ENCODE data around the gene DGKD. TPM values are rescaled to one million over a fixed set of nuclear protein-coding genes. Genes with fewer than 3 reads are reported as not detected.

Gene DGKD
- total RNA-seq, 1 experiment from 2014 or later, result 52.0 TPM

- intact Hi-C loops (cut with micrococcal nuclease), result no loop called here
- DNase-seq (ENCODE audit: low read depth, low spot score), result no peak
- BruUV-seq (replicated peaks), result no TSS peak
- H3K9me2 ChIP-seq (ENCODE audit: insufficient read depth), result no peaks in the 10 kb centered on the region
- ChIA-PET RAD21 (ENCODE audit: low non-redundant PET in 1 of 2, low total read pairs in 2 of 2, uncharacterized antibody in 2 of 2, unreplicated experiment in 2 of 2) (no interaction called here), POLR2A (no interaction called here), CTCF (no interaction called here)
- no peak overlapping the region for H3K4me3 ChIP-seq (replicated peaks in 1 of 2; ENCODE audit: low read depth in 1 of 2, low read length in 2 of 2)
- no peaks in the 10 kb centered on the region for H4K20me1 ChIP-seq (ENCODE audit: insufficient read depth)
- H3K9ac ChIP-seq (ENCODE audit: low read length), result no peak overlapping the region
- no peak for ATAC-seq
- TF ChIP-seq MAX (IDR thresholded peaks at IDR 0.05) (no peak), JUND (IDR thresholded peaks at IDR 0.05) (no peak), EZH2 (IDR thresholded peaks at IDR 0.05) (no peak), YY1 (IDR thresholded peaks at IDR 0.05; ENCODE audit: extremely low read depth, insufficient replicate concordance, low read depth, low read length) (no peak), FOSL1 (IDR thresholded peaks at IDR 0.05; ENCODE audit: low read depth) (no peak), CEBPB (IDR thresholded peaks at IDR 0.05; ENCODE audit: low read depth) (no peak)
- H3K36me3 ChIP-seq (ENCODE audit: control insufficient read depth in 1 of 2, insufficient read depth in 2 of 2, low read length in 2 of 2), result peaks cover 4 to 14% of the 10 kb centered on the region in 2 experiments
- no peaks in the 10 kb centered on the region for H3K9me3 ChIP-seq (ENCODE audit: control insufficient read depth in 1 of 2, insufficient read depth in 1 of 2, low read depth in 1 of 2, low read length in 2 of 2)
- no peak overlapping the region for H3K4me2 ChIP-seq (ENCODE audit: low read length)
- no peaks in the 10 kb centered on the region for H3K79me2 ChIP-seq (ENCODE audit: insufficient read depth, low read length)
- H3K27ac ChIP-seq (ENCODE audit: low read depth, low read length), result no peak overlapping the region
- no peaks in the 10 kb centered on the region for H3K4me1 ChIP-seq (ENCODE audit: control insufficient read depth in 1 of 2, insufficient read depth in 2 of 2, low read length in 2 of 2)
- H2AFZ ChIP-seq (ENCODE audit: low read depth, low read length, poor library complexity, severe bottlenecking), result no peak overlapping the region
- no peaks in the 10 kb centered on the region for H3K27me3 ChIP-seq (ENCODE audit: insufficient read depth, low read length)
These were observed 116.5 kb downstream of the DGKD start for GRCh38 chr2:233470839-233471238.

GRCh38 chr2:233471291-233472035 lies 117.2 kb downstream of the DGKD start:
- Histone ChIP-seq H3K36me3 (ENCODE audit: control insufficient read depth in 1 of 2, insufficient read depth in 2 of 2, low read length in 2 of 2) (peaks cover 4 to 14% of the 10 kb centered on the region in 2 experiments; a peak in 3 of 4 replicates), H3K4me1 (ENCODE audit: control insufficient read depth in 1 of 2, insufficient read depth in 2 of 2, low read length in 2 of 2) (no peaks in the 10 kb centered on the region), H3K4me3 (replicated peaks in 1 of 2; ENCODE audit: low read depth in 1 of 2, low read length in 2 of 2) (no peak overlapping the region), H4K20me1 (ENCODE audit: insufficient read depth) (no peaks in the 10 kb centered on the region), H3K9me3 (ENCODE audit: control insufficient read depth in 1 of 2, insufficient read depth in 1 of 2, low read depth in 1 of 2, low read length in 2 of 2) (no peaks in the 10 kb centered on the region), H3K27me3 (ENCODE audit: insufficient read depth, low read length) (no peaks in the 10 kb centered on the region), H3K9me2 (ENCODE audit: insufficient read depth) (no peaks in the 10 kb centered on the region), H3K9ac (ENCODE audit: low read length) (no peak overlapping the region), H3K4me2 (ENCODE audit: low read length) (no peak overlapping the region), H3K27ac (ENCODE audit: low read depth, low read length) (no peak overlapping the region), H2AFZ (ENCODE audit: low read depth, low read length, poor library complexity, severe bottlenecking) (no peak overlapping the region), H3K79me2 (ENCODE audit: insufficient read depth, low read length) (no peaks in the 10 kb centered on the region)
- ChIA-PET POLR2A (no interaction called here), RAD21 (ENCODE audit: low non-redundant PET in 1 of 2, low total read pairs in 2 of 2, uncharacterized antibody in 2 of 2, unreplicated experiment in 2 of 2) (no interaction called here), CTCF (no interaction called here)
- intact Hi-C loops (cut with micrococcal nuclease), result no loop called here
- BruUV-seq (replicated peaks), result no TSS peak
- TF ChIP-seq RAD21 (IDR thresholded peaks at IDR 0.05; ENCODE audit: low read depth) (no peak), EZH2 (IDR thresholded peaks at IDR 0.05) (no peak), CEBPB (IDR thresholded peaks at IDR 0.05; ENCODE audit: low read depth) (no peak), POLR2AphosphoS5 (IDR thresholded peaks at IDR 0.05; ENCODE audit: low read depth, low read length) (no peak), CTCF (IDR thresholded peaks at IDR 0.05 in 2 of 3, conservative IDR thresholded peaks at IDR 0.05 in 1 of 3; ENCODE audit: borderline replicate concordance in 1 of 3, insufficient read depth in 1 of 3, low read depth in 2 of 3, low read length in 2 of 3) (no peak), EZH2phosphoT487 (IDR thresholded peaks at IDR 0.05; ENCODE audit: borderline replicate concordance) (no peak), ZFX (IDR thresholded peaks at IDR 0.05) (no peak), SIN3A (IDR thresholded peaks at IDR 0.05; ENCODE audit: low read depth) (no peak), POLR2A (IDR thresholded peaks at IDR 0.05; ENCODE audit: borderline replicate concordance, extremely low read depth, insufficient read depth, insufficient read length) (no peak), ELF1 (IDR thresholded peaks at IDR 0.05; ENCODE audit: borderline replicate concordance, low read depth) (no peak), SP1 (IDR thresholded peaks at IDR 0.05; ENCODE audit: low read depth) (no peak), CBX3 (IDR thresholded peaks at IDR 0.05; ENCODE audit: low read depth) (no peak), EGR1 (IDR thresholded peaks at IDR 0.05; ENCODE audit: low read depth) (no peak)
- DNase-seq (ENCODE audit: low read depth, low spot score) (no peak), ATAC-seq (no peak)
